Left ventricle myocardium superior (tissue), 1 donor: ENCODE data around the gene NKX1-1. TPM values are rescaled to one million over a fixed set of nuclear protein-coding genes. Genes with fewer than 3 reads are reported as not detected.
A peak's percentile ranks its signal among the peaks of the same experiment; 100 is the strongest.
"Not testable (repeated sequence)": the region's sequence is repeated elsewhere in the genome, so short reads cannot be mapped to it uniquely, and the experiment has no call there.

ENCODE experiments used
- ATAC-seq: fragments of 200-7000 bp; cut with Tn5 transposase; one replicate; pipeline ENCODE4 v1.9.1; 2020; ENCODE audit warnings: mild to moderate bottlenecking, moderate library complexity
- DNase-seq: peaks from one replicate; pipeline ENCODE4 v3.0.0-alpha.2; 2020
- intact Hi-C: fragments of 100-400 bp; cut with micrococcal nuclease; formaldehyde crosslinking; loops from one replicate; pipeline ENCODE4 v1.11.0; 2022
- long read RNA-seq: library from polyadenylated mRNA; unstranded; transcript quantifications from one replicate; pipeline ENCODE4 v2.0.0, GENCODE V29; 2021
- total RNA-seq: library from RNA; stranded (reverse); fragmentation: NEBNext Ultra II Directional; extraction: Animal tissue kit (Norgen Biotek cat#: 25700); gene quantifications from one replicate; pipeline ENCODE4 v1.2.1, GENCODE V29; 2021
- donor health status: DM: no; HTN: yes; CAD: no; lungs with severe emphysema.

The NKX1-1 gene
- total RNA-seq, result not detected
- long read RNA-seq, result 0 reads

DNA sequence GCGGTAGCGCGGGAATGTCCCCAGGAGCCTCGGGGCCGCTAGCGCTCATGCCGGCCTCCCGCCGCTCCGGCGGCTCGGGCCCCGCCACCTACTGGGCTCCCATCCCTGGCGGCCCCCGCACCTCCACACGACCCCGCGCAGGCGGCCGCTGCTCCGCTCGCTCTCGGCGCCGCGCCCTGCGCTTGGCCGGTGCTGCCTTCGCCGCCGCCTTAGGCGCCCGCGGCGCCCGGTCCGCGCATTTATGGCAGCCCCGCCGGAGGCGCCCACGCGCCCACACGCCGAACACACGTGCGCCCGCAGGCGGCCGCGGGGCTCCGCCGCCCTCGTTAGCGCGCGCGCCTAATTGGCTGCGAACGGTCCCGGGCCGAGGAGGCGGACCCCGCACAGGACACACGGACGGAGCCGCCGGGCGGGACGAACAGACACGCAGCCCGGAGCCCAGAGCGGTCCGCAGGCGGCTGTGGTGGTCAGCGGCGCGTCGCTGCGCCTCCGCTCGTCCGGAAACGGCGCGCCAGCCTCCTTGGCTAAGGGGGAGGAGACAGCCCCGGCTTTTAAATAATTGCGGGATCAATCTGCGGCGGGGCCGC lies at the start of gene NKX1-1:
Gene NKX1-1, minus strand, starts transcription at position 49 of the 587 bp plus-strand sequence. Its CDS starts 0 bp downstream, at position 49.
- no peak for DNase-seq
- no peak for ATAC-seq
- intact Hi-C loops, result no loop called here

- ATAC-seq (no peak), DNase-seq (no peak)
- intact Hi-C loops, result no loop called here
These were observed 47.5 kb upstream of the NKX1-1 start for GRCh38 chr4:1453731-1454130.

- intact Hi-C loops, result no loop called here
- no peak for DNase-seq
- no peak for ATAC-seq
These were observed 46.3 kb upstream of the NKX1-1 start for GRCh38 chr4:1452431-1453051.

- intact Hi-C loops, result no loop called here
These were observed 45.5 kb upstream of the NKX1-1 start for GRCh38 chr4:1451752-1452122.

DNA sequence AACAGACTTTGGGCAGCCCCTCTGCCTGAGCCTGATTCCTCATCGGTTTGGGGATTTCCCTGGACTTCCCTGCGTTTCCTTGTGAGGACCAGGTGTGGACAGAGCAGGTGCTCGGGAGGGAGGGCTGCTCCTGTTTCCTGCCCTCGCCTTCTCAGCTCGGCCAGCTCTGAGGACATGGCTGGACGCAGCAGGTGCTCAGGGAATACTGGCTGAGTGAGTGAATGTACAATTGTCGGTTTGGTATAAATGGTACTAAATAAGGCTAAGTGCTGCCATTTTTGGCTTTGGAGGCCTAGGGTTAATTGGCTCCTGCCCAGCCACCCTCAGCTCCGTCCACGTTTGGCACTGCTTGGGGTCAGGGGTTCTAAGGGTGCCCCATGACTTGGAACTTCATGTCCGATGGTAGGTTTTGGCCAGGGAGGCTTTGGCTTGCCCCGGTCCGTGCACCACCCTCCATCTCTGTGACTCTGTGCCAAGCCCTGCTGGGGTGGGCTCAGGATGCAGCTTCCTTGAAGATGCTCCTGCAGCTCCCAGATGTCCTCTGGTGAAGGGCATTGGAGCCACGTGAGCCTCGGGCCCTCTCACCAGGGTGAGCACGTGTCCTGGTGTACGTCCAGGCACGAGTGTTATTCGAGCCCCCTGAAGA lies 45.0 kb upstream of the NKX1-1 start:
- no peak for DNase-seq
- ATAC-seq, result no peak
- intact Hi-C loops, result no loop called here

More at GRCh38 chr4:1451752-1452122, 45.5 kb upstream of the NKX1-1 start:
- no peak for DNase-seq
- no peak for ATAC-seq

GRCh38 chr4:1449833-1450741 lies 43.8 kb upstream of the NKX1-1 start:
- ATAC-seq, result no peak
- intact Hi-C loops, result no loop called here
- DNase-seq, result no peak

DNA sequence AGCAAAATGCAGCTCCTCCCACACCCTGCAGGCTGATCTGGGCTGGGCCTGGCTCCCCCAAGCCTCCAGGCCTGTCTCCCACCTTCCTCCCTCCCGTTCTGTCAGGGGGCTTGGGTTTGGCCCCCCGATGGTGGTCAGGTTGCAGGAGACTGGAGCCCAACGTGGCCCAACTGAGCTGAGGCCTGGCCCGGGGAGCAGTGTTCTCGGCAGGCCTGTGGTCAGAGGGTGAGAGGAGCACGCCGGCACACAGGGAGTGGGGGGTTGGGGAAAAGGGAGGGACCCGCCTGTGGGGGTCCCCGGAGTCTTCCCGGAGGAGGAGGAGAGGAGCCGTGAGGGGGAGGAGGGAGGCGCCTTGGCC lies 43.2 kb upstream of the NKX1-1 start:
- no peak for ATAC-seq
- intact Hi-C loops, result no loop called here
- DNase-seq, result no peak

GRCh38 chr4:1448589-1449420 lies 42.6 kb upstream of the NKX1-1 start:
- intact Hi-C loops, result no loop called here
- ATAC-seq, result no peak
- peak; percentile 18 for DNase-seq

GRCh38 chr4:1447676-1448588 lies 41.7 kb upstream of the NKX1-1 start:
- no peak for DNase-seq
- intact Hi-C loops, result no loop called here
- no peak for ATAC-seq

DNA sequence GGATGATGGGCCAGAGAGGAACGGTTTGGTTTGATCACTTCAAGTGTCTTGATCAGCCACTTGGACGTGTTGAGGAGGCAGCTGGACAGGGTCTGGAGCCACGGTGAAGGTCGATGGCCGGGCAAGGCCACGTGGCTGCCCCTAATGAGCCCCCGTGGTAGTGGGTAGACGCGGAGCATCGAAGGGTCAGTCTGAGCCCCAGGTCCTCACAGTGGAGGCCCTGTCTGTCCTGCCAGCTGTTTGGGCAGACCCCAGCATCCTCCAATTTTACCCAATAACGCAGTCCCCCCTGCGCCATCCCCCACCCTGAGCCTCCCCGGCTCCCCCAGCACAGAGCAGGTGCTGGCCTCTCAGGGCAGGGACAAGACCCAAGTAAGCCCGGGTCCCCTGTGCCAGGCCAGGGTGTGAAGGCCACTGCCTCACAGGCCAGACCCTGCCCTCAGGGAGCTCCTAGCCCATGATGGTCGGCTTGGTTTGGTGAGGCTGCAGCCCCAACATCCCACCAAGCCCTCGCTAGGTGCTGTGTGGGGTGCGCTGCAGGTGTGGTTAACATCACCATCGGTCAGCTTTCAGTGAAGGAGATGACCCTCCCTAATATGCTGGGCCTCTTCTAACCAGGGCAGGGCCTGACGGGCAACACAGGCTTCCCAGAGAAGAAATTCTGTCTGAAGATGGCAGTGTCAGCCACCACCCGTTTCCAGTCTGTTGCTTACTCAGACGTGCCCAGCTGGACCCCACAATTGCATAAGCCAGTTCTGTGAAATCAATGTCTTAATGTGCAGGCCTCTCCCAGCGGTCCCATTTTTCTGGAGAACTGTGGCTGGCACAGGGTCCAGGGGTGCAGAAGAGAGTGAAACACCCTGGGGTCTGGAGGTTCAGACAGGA lies 40.5 kb upstream of the NKX1-1 start:
- intact Hi-C loops, result no loop called here
- no peak for DNase-seq

GRCh38 chr4:1445716-1446445 lies 39.6 kb upstream of the NKX1-1 start:
- intact Hi-C loops, result no loop called here
- no peak for ATAC-seq
- DNase-seq, result peak; percentile 19

More for the DNA sequence above, 40.5 kb upstream of the NKX1-1 start:
- no peak for ATAC-seq

DNA sequence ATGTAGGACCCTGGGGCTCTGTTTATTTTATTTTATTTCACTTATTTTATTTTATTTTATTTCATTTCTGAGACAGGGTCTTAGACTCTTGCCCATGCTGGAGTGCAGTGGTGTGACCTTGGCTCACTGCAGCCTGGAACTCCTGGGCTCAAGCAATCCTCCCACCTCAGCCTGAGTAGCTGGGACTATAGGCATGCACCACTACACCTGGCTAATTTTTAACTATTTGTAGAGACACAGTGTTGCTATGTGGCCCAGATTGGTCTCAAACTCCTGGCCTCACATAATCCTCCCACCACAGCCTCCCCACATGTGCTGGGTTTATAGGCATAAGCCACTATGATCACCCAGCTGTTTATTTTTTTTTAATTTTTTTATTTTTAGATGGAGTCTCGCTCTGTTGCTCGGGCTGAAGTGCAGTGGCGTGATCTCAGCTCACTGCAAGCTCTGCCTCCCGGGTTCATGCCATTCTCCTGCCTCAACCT lies 37.5 kb upstream of the NKX1-1 start:
- intact Hi-C loops, ATAC-seq, DNase-seq: not testable (repeated sequence)

DNA sequence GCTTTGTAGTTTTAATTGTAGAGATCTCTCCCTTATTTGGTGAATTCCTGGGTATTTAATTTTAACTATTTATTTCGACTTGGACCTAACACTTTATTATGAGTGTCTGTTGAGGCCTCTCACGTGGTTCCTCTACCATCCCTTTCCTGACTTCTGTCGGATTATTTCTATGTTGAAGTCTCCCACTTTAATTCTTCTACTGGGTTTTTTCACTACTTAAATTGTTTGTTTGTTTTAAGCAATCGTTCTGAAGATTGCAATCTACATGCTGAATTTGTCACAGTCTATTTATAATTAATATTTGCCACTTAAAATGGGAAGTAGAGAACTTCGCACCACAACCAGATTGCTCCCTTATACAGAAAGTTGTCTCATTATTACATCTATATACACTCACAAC lies 20.8 kb upstream of the NKX1-1 start:
- intact Hi-C loops, result no loop called here
- ATAC-seq (no peak), DNase-seq (no peak)

GRCh38 chr4:1421657-1422056 lies 15.4 kb upstream of the NKX1-1 start:
- intact Hi-C loops, result no loop called here
- DNase-seq, result no peak
- no peak for ATAC-seq

DNA sequence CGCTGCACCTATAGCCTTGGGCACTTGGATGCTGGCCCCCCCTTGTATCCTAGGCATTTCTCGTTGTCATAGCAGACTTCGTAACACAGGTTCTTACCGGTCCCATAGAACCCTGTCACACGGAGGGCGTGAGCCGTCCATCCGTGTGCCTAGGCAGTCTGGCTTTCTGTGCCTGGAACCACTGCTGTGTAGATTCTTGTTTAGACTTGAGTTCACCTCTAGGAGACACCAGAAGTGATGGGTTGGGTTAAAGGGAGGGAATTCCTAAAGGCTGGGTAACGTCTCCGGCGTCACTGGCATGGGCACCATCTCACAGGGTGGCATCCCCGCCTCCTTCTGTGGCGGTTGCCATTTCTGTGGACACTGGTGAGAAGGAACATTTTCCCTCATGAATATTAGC lies 13.5 kb upstream of the NKX1-1 start:
- intact Hi-C loops, result no loop called here
- DNase-seq (no peak), ATAC-seq (no peak)
